H1 (cell line): ENCODE data around the gene KCNK3. TPM values are rescaled to one million over a fixed set of nuclear protein-coding genes. Genes with fewer than 3 reads are reported as not detected.
A peak's percentile ranks its signal among the peaks of the same experiment; 100 is the strongest.

Source experiments
- CTCF ChIA-PET: fragments of 300-600 bp; sonication (Branson Sonifier 250); formaldehyde crosslinking; loops from one replicate; lab custom pipeline; 2021; ENCODE audit not compliant: partially characterized antibody; lab: Charles Lee
- POLR2A ChIA-PET: fragments of 300-600 bp; sonication (Branson Sonifier 250); formaldehyde crosslinking; loops from one replicate; lab custom pipeline; 2021; ENCODE audit warnings: inconsistent platforms; ENCODE audit not compliant: partially characterized antibody; lab: Charles Lee
- DNase-seq, 2 experiments: peaks; one replicate each; pipeline versions ENCODE4 v3.0.0 to v3.0.0-alpha.2; 2010 to 2022; ENCODE audit warnings: low spot score in 2 of 2, low read depth in 1 of 2, mixed read lengths in 1 of 2
- FAIRE-seq: peaks from 2 replicates; lab custom pipeline; 2011; peaks lifted over from hg19 to GRCh38; lab: Jason Lieb, UNC
- H2AFZ ChIP-seq: 2 replicates; pipeline ENCODE4 v1.8.1; 2012; ENCODE audit warnings: low read length, inconsistent platforms
- H2AK5ac ChIP-seq: 2 replicates; pipeline ENCODE4 v1.6.1; 2013; ENCODE audit warnings: low read depth, low read length
- H2BK120ac ChIP-seq: replicated peaks from 2 replicates; pipeline ENCODE3; 2013; ENCODE audit warnings: low read depth, low read length, inconsistent platforms
- H2BK12ac ChIP-seq: 2 replicates; pipeline ENCODE4 v1.6.1; 2013; ENCODE audit warnings: low read depth, low read length
- H2BK15ac ChIP-seq: 2 replicates; pipeline ENCODE4 v1.6.1; 2013; ENCODE audit warnings: low read length
- H2BK20ac ChIP-seq: 2 replicates; pipeline ENCODE4 v1.6.1; 2013; ENCODE audit warnings: low read length
- H2BK5ac ChIP-seq: 2 replicates; pipeline ENCODE4 v1.6.1; 2013; ENCODE audit warnings: low read depth, low read length
- H3K14ac ChIP-seq: 2 replicates; pipeline ENCODE4 v1.6.1; 2013; ENCODE audit warnings: inconsistent platforms; ENCODE audit not compliant: insufficient read length
- H3K18ac ChIP-seq: 2 replicates; pipeline ENCODE4 v1.6.1; 2013; ENCODE audit warnings: low read length; ENCODE audit errors: extremely low read depth
- H3K23ac ChIP-seq: 2 replicates; pipeline ENCODE4 v1.6.1; 2013; ENCODE audit warnings: inconsistent platforms; ENCODE audit not compliant: insufficient read length
- H3K23me2 ChIP-seq: 2 replicates; pipeline ENCODE4 v1.6.1; 2013; ENCODE audit warnings: low read depth, low read length
- H3K27ac ChIP-seq: 2 replicates; pipeline ENCODE4 v1.6.1; 2011; ENCODE audit warnings: low read depth, low read length, inconsistent platforms
- H3K27me3 ChIP-seq, 4 experiments: replicated peaks in 1 of 4; 1 replicate in 1 of 4; 2 replicates in 3 of 4; pipeline versions ENCODE4 v1.6.1 to v1.8.1; 2011 to 2013; ENCODE audit warnings: low read length in 3 of 4, mild to moderate bottlenecking in 3 of 4, inconsistent platforms in 2 of 4, mixed read lengths in 2 of 4, moderate library complexity in 1 of 4; ENCODE audit not compliant: control insufficient read depth in 3 of 4, insufficient read depth in 3 of 4; ENCODE audit errors: extremely low read depth in 1 of 4
- H3K36me3 ChIP-seq, 4 experiments: 2 replicates each; pipeline versions ENCODE4 v1.6.1 to v1.8.1; 2011 to 2013; ENCODE audit warnings: mild to moderate bottlenecking in 4 of 4, low read length in 3 of 4, moderate library complexity in 2 of 4, control low read depth in 1 of 4, inconsistent platforms in 1 of 4; ENCODE audit not compliant: insufficient read depth in 4 of 4, control insufficient read depth in 2 of 4
- H3K4ac ChIP-seq: replicated peaks from 2 replicates; pipeline ENCODE3; 2013; ENCODE audit warnings: low read length, low read depth, mixed read lengths, inconsistent platforms; ENCODE audit not compliant: insufficient read length
- H3K4me1 ChIP-seq, 4 experiments: replicated peaks in 1 of 4; 1 replicate in 1 of 4; 2 replicates in 3 of 4; pipeline versions ENCODE4 v1.6.1 to v1.8.1; 2011 to 2013; ENCODE audit warnings: low read length in 3 of 4, inconsistent platforms in 2 of 4, mixed read lengths in 1 of 4; ENCODE audit not compliant: insufficient read depth in 4 of 4, control insufficient read depth in 3 of 4
- H3K4me2 ChIP-seq, 2 experiments: 2 replicates each; pipeline versions ENCODE4 v1.6.1 to v1.8.1; 2011 to 2013; ENCODE audit warnings: low read depth in 2 of 2, low read length in 2 of 2, control low read depth in 1 of 2, inconsistent platforms in 1 of 2, mild to moderate bottlenecking in 1 of 2; ENCODE audit not compliant: insufficient read depth in 1 of 2
- H3K4me3 ChIP-seq, 4 experiments: fragments of 200-600, 300-600 bp in 1 of 4; sonication (generic), shearing (Covaris generic), sonication (Bioruptor Twin) in 1 of 4; 2 replicates each; pipeline versions ENCODE4 v1.5.1 to v1.8.1; 2011 to 2016; ENCODE audit warnings: low read length in 4 of 4, low read depth in 3 of 4, control low read depth in 2 of 4, inconsistent platforms in 2 of 4, mild to moderate bottlenecking in 2 of 4, mixed read lengths in 1 of 4, moderate library complexity in 1 of 4; ENCODE audit not compliant: insufficient read depth in 2 of 4; ENCODE audit errors: extremely low read depth in 1 of 4
- H3K56ac ChIP-seq: replicated peaks from 2 replicates; pipeline ENCODE3; 2013; ENCODE audit warnings: low read depth, mild to moderate bottlenecking, mixed read lengths, low read length, inconsistent platforms; ENCODE audit not compliant: insufficient read length
- H3K79me1 ChIP-seq: 2 replicates; pipeline ENCODE4 v1.6.1; 2013; ENCODE audit warnings: low read depth, low read length, control low read depth
- H3K79me2 ChIP-seq, 2 experiments: 2 replicates each; pipeline versions ENCODE4 v1.6.1 to v1.8.1; 2012 to 2013; ENCODE audit warnings: low read length in 2 of 2, mild to moderate bottlenecking in 2 of 2, inconsistent platforms in 1 of 2; ENCODE audit not compliant: insufficient read depth in 2 of 2, control insufficient read depth in 1 of 2
- H3K9ac ChIP-seq, 4 experiments: replicated peaks in 1 of 4; 1 replicate in 1 of 4; 2 replicates in 3 of 4; pipeline versions ENCODE4 v1.6.1 to v1.8.1; 2011 to 2013; ENCODE audit warnings: low read depth in 3 of 4, low read length in 3 of 4, control low read depth in 2 of 4, mild to moderate bottlenecking in 2 of 4, moderate library complexity in 2 of 4, inconsistent platforms in 1 of 4; ENCODE audit errors: extremely low read depth in 1 of 4
- H3K9me3 ChIP-seq, 2 experiments: 2 replicates each; pipeline versions ENCODE4 v1.6.1 to v1.8.1; 2012 to 2013; ENCODE audit warnings: mild to moderate bottlenecking in 2 of 2, moderate library complexity in 2 of 2, control low read depth in 1 of 2, inconsistent platforms in 1 of 2, low read depth in 1 of 2, low read length in 1 of 2, mixed read lengths in 1 of 2; ENCODE audit not compliant: insufficient read depth in 2 of 2
- H4K20me1 ChIP-seq, 2 experiments: replicated peaks in 1 of 2; 2 replicates each; pipeline versions ENCODE3 to v1.8.1; 2011 to 2013; ENCODE audit warnings: inconsistent platforms in 2 of 2, low read length in 2 of 2, mild to moderate bottlenecking in 1 of 2; ENCODE audit not compliant: insufficient read depth in 2 of 2, control insufficient read depth in 1 of 2
- H4K5ac ChIP-seq: 2 replicates; pipeline ENCODE4 v1.6.1; 2013; ENCODE audit warnings: low read length, low read depth, mixed read lengths, inconsistent platforms; ENCODE audit not compliant: insufficient read length
- H4K8ac ChIP-seq: 2 replicates; pipeline ENCODE4 v1.8.0; 2013; ENCODE audit warnings: mild to moderate bottlenecking, moderate library complexity, low read length, inconsistent platforms; ENCODE audit not compliant: insufficient read depth; ENCODE audit errors: extremely low read depth
- H4K91ac ChIP-seq: replicated peaks from 2 replicates; pipeline ENCODE3; 2013; ENCODE audit warnings: low read length, mixed read lengths, inconsistent platforms; ENCODE audit not compliant: insufficient read length
- CEBPB ChIP-seq: IDR thresholded peaks from 2 replicates; pipeline ENCODE4 v1.6.1; 2012; ENCODE audit warnings: low read depth, low read length
- CREB1 ChIP-seq: IDR thresholded peaks from 2 replicates; pipeline ENCODE4 v1.6.1; 2012; ENCODE audit warnings: inconsistent platforms
- GABPA ChIP-seq: IDR thresholded peaks from 2 replicates; pipeline ENCODE4 v1.6.1; 2011; ENCODE audit warnings: mild to moderate bottlenecking, low read length, moderate library complexity, borderline replicate concordance; ENCODE audit not compliant: insufficient read depth
- KDM5A ChIP-seq: fragments of 200-600 bp; IDR thresholded peaks from 2 replicates; pipeline ENCODE4 v1.7.1; 2012; ENCODE audit warnings: mild to moderate bottlenecking, low read length, inconsistent platforms, mixed read lengths
- NANOG ChIP-seq: IDR thresholded peaks from 2 replicates; pipeline ENCODE4 v1.6.1; 2011; ENCODE audit warnings: low read length, low read depth, mild to moderate bottlenecking, inconsistent platforms; ENCODE audit not compliant: insufficient read depth, poor library complexity, severe bottlenecking
- TCF12 ChIP-seq: IDR thresholded peaks from 2 replicates; pipeline ENCODE4 v1.6.1; 2011; ENCODE audit warnings: low read depth, mild to moderate bottlenecking, low read length
- YY1 ChIP-seq: IDR thresholded peaks from 2 replicates; pipeline ENCODE4 v1.6.1; 2011; ENCODE audit warnings: low read depth, mild to moderate bottlenecking, low read length
- WGBS, 2 experiments: shearing (Covaris generic) in 1 of 2; methylation state at CpG; one replicate each; pipeline versions ENCODE4 v1.1.6 to v1.1.7; 2013 to 2015; ENCODE audit warnings: low lambda C conversion rate in 2 of 2, mixed read lengths in 2 of 2, inconsistent platforms in 1 of 2, low coverage in 1 of 2, missing lambda C conversion rate in 1 of 2; ENCODE audit not compliant: insufficient replicate concordance in 2 of 2, insufficient coverage in 1 of 2, insufficient read length in 1 of 2; ENCODE audit errors: extremely low coverage in 1 of 2, missing lambda C conversion rate in 1 of 2; 5-methylcytosine and 5-hydroxymethylcytosine counted together
- polyA plus RNA-seq, 7 experiments: library from polyadenylated mRNA; depleted of rRNA in 3 of 7; stranded (reverse) in 5 of 7; unstranded in 2 of 7; fragments of >200 nt in 5 of 7; fragments of 200-250 nt in 2 of 7; gene quantifications; 1 replicate in 5 of 7; 2 replicates in 1 of 7; 4 replicates in 1 of 7; pipeline versions ENCODE4 v1.2.1 to v1.2.3, GENCODE V29; 2011 to 2013; ENCODE audit warnings: missing spikeins in 2 of 7, mixed read lengths in 2 of 7
- total RNA-seq: library from RNA; stranded (reverse); fragmentation: NEBNext Ultra II Directional; extraction: Animal tissue kit (Norgen Biotek cat#: 25700); gene quantifications from 2 replicates; pipeline ENCODE4 v1.2.1, GENCODE V29; 2021
- TF ChIP-seq, protein P1 (sequence below), 3 experiments: IDR thresholded peaks; 1 replicate in 2 of 3; 2 replicates in 1 of 3; pipeline versions ENCODE4 v1.5.1 to v1.6.1; 2011; ENCODE audit warnings: low read length in 3 of 3, mild to moderate bottlenecking in 3 of 3, inconsistent platforms in 2 of 3, low read depth in 1 of 3, moderate library complexity in 1 of 3; ENCODE audit not compliant: insufficient read depth in 1 of 3; ENCODE audit errors: control extremely low read depth in 1 of 3
- TF ChIP-seq, protein P2 (sequence below): IDR thresholded peaks from 2 replicates; pipeline ENCODE4 v1.6.1; 2011; ENCODE audit warnings: low read length, improper control_type of control experiment

KCNK3 gene
- total and polyA plus RNA-seq, 2 of the 8 experiments (the other 6 are each of a cell fraction or from before 2014, with no cell fraction given), result 0.29 to 0.30 TPM

GRCh38 chr2:26770986-26771586, 78.6 kb downstream of the KCNK3 start:
- no peak for DNase-seq
- no peak overlapping the region for H2BK12ac ChIP-seq
- H3K27me3 ChIP-seq, result no peaks in the 10 kb centered on the region
- H3K79me2 ChIP-seq, result peaks cover 0 to 2% of the 10 kb centered on the region in 2 experiments; a peak in 1 of 4 replicates
- H3K79me1 ChIP-seq, result peaks cover 6% of the 10 kb centered on the region; the same call in 1 of the 2 replicates
- no peak overlapping the region for H4K8ac ChIP-seq
- no peak overlapping the region for H3K14ac ChIP-seq
- H3K36me3 ChIP-seq, result no peaks in the 10 kb centered on the region
- no peak for FAIRE-seq
- no peaks in the 10 kb centered on the region for H3K9me3 ChIP-seq
- no peak overlapping the region for H2BK20ac ChIP-seq
- no peak overlapping the region for H2BK15ac ChIP-seq
- H3K4me1 ChIP-seq, result peaks cover 0 to 3% (median 1%) of the 10 kb centered on the region in 4 experiments; a peak in 4 of 7 replicates
- 88% methylated on average over 6 of the region's 6 CpGs; no CpG with 5 or more reads in 1 of the 2 experiments for WGBS, 2 experiments
- no peak overlapping the region for H2BK120ac ChIP-seq
- no peak overlapping the region for H3K9ac ChIP-seq
- H3K27ac ChIP-seq, result no peak overlapping the region
- ChIA-PET CTCF (interaction anchor here (0.6 to 2.4 kb wide), 11 partner anchors 11 to 399 kb away, joined by 3 to 11 read pairs (median 3); partner anchors contain the start of gene CENPA), POLR2A (interaction anchor here (1.7 kb wide), 1 partner anchor 14 kb away, joined by 4 read pairs; no protein-coding TSS in a partner anchor)
- peaks cover 5 to 9% of the 10 kb centered on the region in 2 experiments for H4K20me1 ChIP-seq
- H3K4me2 ChIP-seq, result no peak overlapping the region
- no peak overlapping the region for H3K18ac ChIP-seq
- no peak overlapping the region for H2AFZ ChIP-seq
- no peak overlapping the region for H3K23ac ChIP-seq
- H4K91ac ChIP-seq, result no peak overlapping the region
- H2BK5ac ChIP-seq, result no peak overlapping the region
- no peak overlapping the region for H3K56ac ChIP-seq
- H3K4me3 ChIP-seq, result no peak overlapping the region
- H2AK5ac ChIP-seq, result no peak overlapping the region
- no peak overlapping the region for H4K5ac ChIP-seq
- H3K4ac ChIP-seq, result no peak overlapping the region
- no peaks in the 10 kb centered on the region for H3K23me2 ChIP-seq
- TF ChIP-seq KDM5A (no peak), CEBPB (no peak), GABPA (no peak), NANOG (no peak), YY1 (no peak), TCF12 (no peak), CREB1 (no peak)
- TF ChIP-seq, protein P1, sequence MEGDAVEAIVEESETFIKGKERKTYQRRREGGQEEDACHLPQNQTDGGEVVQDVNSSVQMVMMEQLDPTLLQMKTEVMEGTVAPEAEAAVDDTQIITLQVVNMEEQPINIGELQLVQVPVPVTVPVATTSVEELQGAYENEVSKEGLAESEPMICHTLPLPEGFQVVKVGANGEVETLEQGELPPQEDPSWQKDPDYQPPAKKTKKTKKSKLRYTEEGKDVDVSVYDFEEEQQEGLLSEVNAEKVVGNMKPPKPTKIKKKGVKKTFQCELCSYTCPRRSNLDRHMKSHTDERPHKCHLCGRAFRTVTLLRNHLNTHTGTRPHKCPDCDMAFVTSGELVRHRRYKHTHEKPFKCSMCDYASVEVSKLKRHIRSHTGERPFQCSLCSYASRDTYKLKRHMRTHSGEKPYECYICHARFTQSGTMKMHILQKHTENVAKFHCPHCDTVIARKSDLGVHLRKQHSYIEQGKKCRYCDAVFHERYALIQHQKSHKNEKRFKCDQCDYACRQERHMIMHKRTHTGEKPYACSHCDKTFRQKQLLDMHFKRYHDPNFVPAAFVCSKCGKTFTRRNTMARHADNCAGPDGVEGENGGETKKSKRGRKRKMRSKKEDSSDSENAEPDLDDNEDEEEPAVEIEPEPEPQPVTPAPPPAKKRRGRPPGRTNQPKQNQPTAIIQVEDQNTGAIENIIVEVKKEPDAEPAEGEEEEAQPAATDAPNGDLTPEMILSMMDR (IDR thresholded peaks at IDR 0.05; ENCODE audit: control extremely low read depth in 1 of 3, insufficient read depth in 1 of 3, low read depth in 1 of 3, low read length in 3 of 3), result peak in 2 of 3 experiments; percentile 11 to 55; a peak in 3 of 4 replicates
- TF ChIP-seq, protein P2, sequence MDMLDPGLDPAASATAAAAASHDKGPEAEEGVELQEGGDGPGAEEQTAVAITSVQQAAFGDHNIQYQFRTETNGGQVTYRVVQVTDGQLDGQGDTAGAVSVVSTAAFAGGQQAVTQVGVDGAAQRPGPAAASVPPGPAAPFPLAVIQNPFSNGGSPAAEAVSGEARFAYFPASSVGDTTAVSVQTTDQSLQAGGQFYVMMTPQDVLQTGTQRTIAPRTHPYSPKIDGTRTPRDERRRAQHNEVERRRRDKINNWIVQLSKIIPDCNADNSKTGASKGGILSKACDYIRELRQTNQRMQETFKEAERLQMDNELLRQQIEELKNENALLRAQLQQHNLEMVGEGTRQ, result no peak
